HCT116 (cell line): Measurements from ENCODE around the gene HOXB3. TPM values are rescaled to one million over a fixed set of nuclear protein-coding genes. Genes with fewer than 3 reads are reported as not detected.

Experiments
- ATAC-seq: fragments of 200-7000 bp; cut with Tn5 transposase; 2 replicates; pipeline ENCODE4 v1.9.1; 2020; ENCODE audit warnings: mild to moderate bottlenecking, moderate library complexity
- BruUV-seq: library from RNA; stranded (reverse); fragments of 400-500 nt; replicated peaks from 2 replicates; lab custom pipeline; 2021; lab: Mats Ljungman, UMichigan
- CTCF ChIA-PET: fragments of 300-600 bp; sonication (Branson Sonifier 250); formaldehyde crosslinking; loops from one replicate; lab custom pipeline; 2021; ENCODE audit warnings: antibody characterized with exemption; lab: Charles Lee
- POLR2A ChIA-PET: fragments of 300-600, 350-600 bp; sonication (Branson Sonifier 250); formaldehyde crosslinking; loops from one replicate; lab custom pipeline; 2021; ENCODE audit warnings: antibody characterized with exemption; lab: Charles Lee
- RAD21 ChIA-PET, 2 experiments: fragments of 300-600 bp; sonication (Branson Sonifier 250); formaldehyde crosslinking; loops; one replicate each; lab custom pipeline; 2023; ENCODE audit warnings: low total read pairs in 2 of 2; ENCODE audit not compliant: uncharacterized antibody in 2 of 2, unreplicated experiment in 2 of 2, low non-redundant PET in 1 of 2; lab: Charles Lee
- DNase-seq: peaks from one replicate; pipeline ENCODE4 v3.0.0-alpha.2; 2010; ENCODE audit warnings: low read depth, low spot score
- H2AFZ ChIP-seq: fragments of 200-600 bp; shearing (Covaris generic), sonication (generic); 2 replicates; pipeline ENCODE4 v1.6.1; 2017; ENCODE audit warnings: low read depth, mixed run types, mixed read lengths, antibody characterized with exemption, low read length; ENCODE audit not compliant: poor library complexity, severe bottlenecking
- H3K27ac ChIP-seq: 2 replicates; pipeline ENCODE4 v1.5.1; 2012; ENCODE audit warnings: low read depth, low read length
- H3K27me3 ChIP-seq: fragments of 200-600 bp; sonication (generic); 2 replicates; pipeline ENCODE4 v1.6.1; 2016; ENCODE audit warnings: mixed run types, low read length, mixed read lengths; ENCODE audit not compliant: insufficient read depth
- H3K36me3 ChIP-seq, 2 experiments: fragments of 200-500 bp in 1 of 2; fragments of 200-600 bp in 1 of 2; sonication (Bioruptor generic) in 1 of 2; sonication (generic) in 1 of 2; 2 replicates each; pipeline versions ENCODE4 v1.5.1 to v1.6.1; 2014 to 2016; ENCODE audit warnings: low read length in 2 of 2, inconsistent platforms in 1 of 2, mixed read lengths in 1 of 2, mixed run types in 1 of 2; ENCODE audit not compliant: insufficient read depth in 2 of 2, control insufficient read depth in 1 of 2
- H3K4me1 ChIP-seq, 2 experiments: fragments of 200-600 bp in 1 of 2; sonication (generic) in 1 of 2; 2 replicates each; pipeline versions ENCODE4 v1.5.1 to v1.6.1; 2012 to 2017; ENCODE audit warnings: low read length in 2 of 2, inconsistent platforms in 1 of 2, mild to moderate bottlenecking in 1 of 2, mixed read lengths in 1 of 2, mixed run types in 1 of 2, moderate library complexity in 1 of 2; ENCODE audit not compliant: insufficient read depth in 2 of 2, control insufficient read depth in 1 of 2
- H3K4me2 ChIP-seq: fragments of 200-600 bp; sonication (generic); 2 replicates; pipeline ENCODE4 v1.6.1; 2017; ENCODE audit warnings: mixed run types, low read length, mixed read lengths
- H3K4me3 ChIP-seq, 2 experiments: fragments of 200-600 bp in 1 of 2; sonication (generic) in 1 of 2; replicated peaks in 1 of 2; 2 replicates each; pipeline ENCODE4 v1.5.1; 2011 to 2016; ENCODE audit warnings: low read length in 2 of 2, control low read depth in 1 of 2, low read depth in 1 of 2, mild to moderate bottlenecking in 1 of 2, mixed read lengths in 1 of 2, mixed run types in 1 of 2
- H3K79me2 ChIP-seq: fragments of 200-600 bp; sonication (generic); 2 replicates; pipeline ENCODE4 v1.6.1; 2017; ENCODE audit warnings: mild to moderate bottlenecking, mixed run types, low read length, moderate library complexity, mixed read lengths; ENCODE audit not compliant: insufficient read depth
- H3K9ac ChIP-seq: fragments of 200-600 bp; sonication (generic); 2 replicates; pipeline ENCODE4 v1.6.1; 2016; ENCODE audit warnings: low read length, mixed read lengths
- H3K9me2 ChIP-seq: fragments of 200-600 bp; sonication (generic), shearing (Covaris generic); 2 replicates; pipeline ENCODE4 v1.6.1; 2017; ENCODE audit warnings: mixed run types, mild to moderate bottlenecking, moderate library complexity; ENCODE audit not compliant: insufficient read depth
- H3K9me3 ChIP-seq, 2 experiments: fragments of 200-500 bp in 1 of 2; fragments of 200-600 bp in 1 of 2; sonication (Bioruptor generic) in 1 of 2; sonication (generic) in 1 of 2; 2 replicates each; pipeline ENCODE4 v1.6.1; 2014 to 2017; ENCODE audit warnings: low read length in 2 of 2, mixed read lengths in 2 of 2, inconsistent platforms in 1 of 2, low read depth in 1 of 2, mild to moderate bottlenecking in 1 of 2, mixed run types in 1 of 2, moderate library complexity in 1 of 2; ENCODE audit not compliant: control insufficient read depth in 1 of 2, insufficient read depth in 1 of 2
- H4K20me1 ChIP-seq: fragments of 200-600 bp; sonication (generic), shearing (Covaris generic); 2 replicates; pipeline ENCODE4 v1.6.1; 2017; ENCODE audit warnings: mixed run types, mild to moderate bottlenecking, moderate library complexity; ENCODE audit not compliant: insufficient read depth
- CEBPB ChIP-seq: IDR thresholded peaks from 2 replicates; pipeline ENCODE4 v1.6.1; 2012; ENCODE audit warnings: low read depth
- EGR1 ChIP-seq: IDR thresholded peaks from 2 replicates; pipeline ENCODE4 v1.6.1; 2012; ENCODE audit warnings: low read depth
- ELF1 ChIP-seq: IDR thresholded peaks from 2 replicates; pipeline ENCODE4 v1.6.1; 2012; ENCODE audit warnings: low read depth, borderline replicate concordance
- EZH2 ChIP-seq: fragments of 200-600 bp; sonication (generic); IDR thresholded peaks from 2 replicates; pipeline ENCODE4 v1.6.1; 2017; ENCODE audit warnings: antibody characterized with exemption, mixed run types
- FOSL1 ChIP-seq: IDR thresholded peaks from 2 replicates; pipeline ENCODE4 v1.6.1; 2012; ENCODE audit warnings: low read depth
- POLR2A ChIP-seq: IDR thresholded peaks from 2 replicates; pipeline ENCODE4 v1.7.0; 2011; ENCODE audit warnings: borderline replicate concordance; ENCODE audit not compliant: insufficient read depth, insufficient read length; ENCODE audit errors: extremely low read depth
- POLR2AphosphoS5 ChIP-seq: IDR thresholded peaks from 2 replicates; pipeline ENCODE4 v1.6.1; 2011; ENCODE audit warnings: mild to moderate bottlenecking, low read depth, low read length, moderate library complexity
- RAD21 ChIP-seq: IDR thresholded peaks from 2 replicates; pipeline ENCODE4 v1.6.1; 2012; ENCODE audit warnings: low read depth, mild to moderate bottlenecking
- SIN3A ChIP-seq: IDR thresholded peaks from 2 replicates; pipeline ENCODE4 v1.6.1; 2012; ENCODE audit warnings: low read depth
- SP1 ChIP-seq: IDR thresholded peaks from 2 replicates; pipeline ENCODE4 v1.6.1; 2012; ENCODE audit warnings: low read depth
- SRF ChIP-seq: IDR thresholded peaks from 2 replicates; pipeline ENCODE4 v1.6.1; 2012; ENCODE audit warnings: low read depth
- TCF7L2 ChIP-seq: IDR thresholded peaks from 2 replicates; pipeline ENCODE4 v1.7.0; 2011; ENCODE audit warnings: borderline replicate concordance, inconsistent platforms; ENCODE audit not compliant: insufficient read depth, insufficient read length; ENCODE audit errors: extremely low read depth
- YY1 ChIP-seq: IDR thresholded peaks from 2 replicates; pipeline ENCODE4 v1.6.1; 2011; ENCODE audit warnings: low read length, low read depth, moderate library complexity, mild to moderate bottlenecking; ENCODE audit not compliant: insufficient replicate concordance; ENCODE audit errors: extremely low read depth
- ZFX ChIP-seq: fragments of 450-650 bp; IDR thresholded peaks from 2 replicates; pipeline ENCODE4 v1.6.1; 2017
- ZNF274 ChIP-seq: fragments of 200-500 bp; sonication (Bioruptor generic); IDR thresholded peaks from 2 replicates; pipeline ENCODE4 v1.6.1; 2014; ENCODE audit warnings: mild to moderate bottlenecking, low read depth, low read length, inconsistent platforms
- intact Hi-C: fragments of 100-400 bp; cut with micrococcal nuclease; formaldehyde crosslinking; loops from 2 replicates; pipeline ENCODE4 v1.10.0; 2022
- total RNA-seq: library from RNA; stranded (reverse); gene quantifications from one replicate; pipeline ENCODE4 v1.2.1, GENCODE V29; 2021; ENCODE audit not compliant: unreplicated experiment
- TF ChIP-seq, protein P1 (sequence below): IDR thresholded peaks from 2 replicates; pipeline ENCODE4 v1.6.1; 2012
- TF ChIP-seq, protein P2 (sequence below): IDR thresholded peaks from 2 replicates; pipeline ENCODE4 v1.6.1; 2011; ENCODE audit warnings: mild to moderate bottlenecking, low read length, moderate library complexity; ENCODE audit not compliant: insufficient replicate concordance; ENCODE audit errors: extremely low read depth
- TF ChIP-seq, protein P3 (sequence below): IDR thresholded peaks from 2 replicates; pipeline ENCODE4 v1.6.1; 2012

Gene HOXB3
- total RNA-seq, 1 experiment from 2014 or later, result 19.8 TPM

DNA sequence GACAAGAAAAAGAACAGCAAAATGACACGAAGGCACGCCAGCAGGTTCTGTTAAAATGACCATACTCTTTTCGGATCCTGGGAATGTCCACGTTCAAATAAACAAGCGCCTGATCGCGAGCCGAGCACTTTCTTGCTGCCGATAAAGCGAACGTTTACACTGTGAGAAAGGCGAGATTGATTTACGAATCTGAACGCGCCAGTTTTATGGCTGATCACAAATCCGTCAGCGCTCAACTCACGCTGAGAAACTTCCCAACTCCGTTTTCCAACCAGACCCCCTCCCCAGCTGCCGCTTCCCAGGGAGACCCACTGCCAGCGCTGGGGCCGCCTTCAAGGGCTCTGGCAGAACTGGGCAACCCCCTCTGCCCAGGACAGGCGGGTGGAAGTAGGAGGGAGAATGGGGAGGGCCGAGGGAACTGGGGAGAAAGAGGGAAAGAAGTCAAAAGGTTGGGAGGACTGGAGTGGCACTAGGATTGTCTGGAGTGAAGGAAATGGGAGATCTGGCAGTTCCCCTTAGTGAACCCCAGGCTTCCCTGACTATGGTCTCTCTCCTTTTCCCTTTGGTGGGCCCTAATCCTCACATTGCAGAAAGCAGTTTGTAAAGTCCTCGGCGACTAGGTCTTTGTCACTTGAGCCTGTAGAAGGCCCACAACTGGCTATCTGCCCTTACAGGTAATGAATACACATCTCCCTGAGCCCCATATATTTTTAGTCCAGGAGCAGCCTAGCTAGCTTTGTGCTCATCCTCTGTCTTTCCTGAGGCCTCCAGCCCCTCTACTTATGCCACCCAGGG lies 18.8 kb downstream of the HOXB3 start:
- Histone ChIP-seq H3K79me2 (peaks cover 79% of the 10 kb centered on the region), H3K27me3 (no peaks in the 10 kb centered on the region)
- CTCF ChIA-PET, result no interaction called here
- no peak for DNase-seq
- TF ChIP-seq, protein P1, sequence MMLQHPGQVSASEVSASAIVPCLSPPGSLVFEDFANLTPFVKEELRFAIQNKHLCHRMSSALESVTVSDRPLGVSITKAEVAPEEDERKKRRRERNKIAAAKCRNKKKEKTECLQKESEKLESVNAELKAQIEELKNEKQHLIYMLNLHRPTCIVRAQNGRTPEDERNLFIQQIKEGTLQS, result no peak
- TF ChIP-seq, protein P2, sequence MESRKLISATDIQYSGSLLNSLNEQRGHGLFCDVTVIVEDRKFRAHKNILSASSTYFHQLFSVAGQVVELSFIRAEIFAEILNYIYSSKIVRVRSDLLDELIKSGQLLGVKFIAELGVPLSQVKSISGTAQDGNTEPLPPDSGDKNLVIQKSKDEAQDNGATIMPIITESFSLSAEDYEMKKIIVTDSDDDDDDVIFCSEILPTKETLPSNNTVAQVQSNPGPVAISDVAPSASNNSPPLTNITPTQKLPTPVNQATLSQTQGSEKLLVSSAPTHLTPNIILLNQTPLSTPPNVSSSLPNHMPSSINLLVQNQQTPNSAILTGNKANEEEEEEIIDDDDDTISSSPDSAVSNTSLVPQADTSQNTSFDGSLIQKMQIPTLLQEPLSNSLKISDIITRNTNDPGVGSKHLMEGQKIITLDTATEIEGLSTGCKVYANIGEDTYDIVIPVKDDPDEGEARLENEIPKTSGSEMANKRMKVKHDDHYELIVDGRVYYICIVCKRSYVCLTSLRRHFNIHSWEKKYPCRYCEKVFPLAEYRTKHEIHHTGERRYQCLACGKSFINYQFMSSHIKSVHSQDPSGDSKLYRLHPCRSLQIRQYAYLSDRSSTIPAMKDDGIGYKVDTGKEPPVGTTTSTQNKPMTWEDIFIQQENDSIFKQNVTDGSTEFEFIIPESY, result no peak
- TF ChIP-seq YY1 (no peak), SIN3A (no peak), ELF1 (no peak), TCF7L2 (no peak), SP1 (no peak), POLR2AphosphoS5 (no peak), EZH2 (no peak), POLR2A (no peak), ZFX (no peak), FOSL1 (no peak), SRF (no peak), ZNF274 (no peak), RAD21 (no peak), CEBPB (no peak), EGR1 (no peak)
- TF ChIP-seq, protein P3, sequence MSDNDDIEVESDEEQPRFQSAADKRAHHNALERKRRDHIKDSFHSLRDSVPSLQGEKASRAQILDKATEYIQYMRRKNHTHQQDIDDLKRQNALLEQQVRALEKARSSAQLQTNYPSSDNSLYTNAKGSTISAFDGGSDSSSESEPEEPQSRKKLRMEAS, result no peak
- TF ChIP-seq, all 23 proteins: peak for 0
- no peaks in the 10 kb centered on the region for H4K20me1 ChIP-seq
- H3K4me3 ChIP-seq, result no peak overlapping the region
- intact Hi-C loops, result no loop called here
- peaks cover 0 to 5% of the 10 kb centered on the region in 2 experiments; a peak in 1 of 4 replicates for H3K4me1 ChIP-seq
- H3K27ac ChIP-seq, result no peak overlapping the region
- no peaks in the 10 kb centered on the region for H3K9me2 ChIP-seq
- H3K36me3 ChIP-seq, result no peaks in the 10 kb centered on the region; a peak in 1 of 4 replicates
- ChIA-PET RAD21 (no interaction called here), POLR2A (no interaction called here)
- no TSS peak for BruUV-seq
- no peak for ATAC-seq
- H2AFZ ChIP-seq, result no peak overlapping the region
- H3K9ac ChIP-seq, result no peak overlapping the region
- H3K4me2 ChIP-seq, result no peak overlapping the region
- H3K9me3 ChIP-seq, result no peaks in the 10 kb centered on the region
